ENCODE results near the gene TNIP3.

- TF ChIP-seq CTCF (IDR thresholded peaks at IDR 0.05) (no peak), POLR2AphosphoS5 (IDR thresholded peaks at IDR 0.05) (no peak), POLR2A (IDR thresholded peaks at IDR 0.05) (no peak)
Observed at GRCh38 chr4:121182296-121182695, 18.2 kb upstream of the TNIP3 start.
